ENCODE measurements around the gene P2RX7. TPM values are rescaled to one million over a fixed set of nuclear protein-coding genes. Genes with fewer than 3 reads are reported as not detected.

P2RX7 gene
- total and polyA plus RNA-seq, 2 donors (not counting 3 experiments of a cell fraction or from before 2014, with no cell fraction given), result 1.3 to 8.1 TPM

GRCh38 chr12:121154793-121155375 is 22.2 kb downstream of the P2RX7 start:
- Histone ChIP-seq H3K4me2 (ENCODE audit: insufficient read depth, low read length) (no peak overlapping the region), H3K4me3 (replicated peaks in 1 of 3; ENCODE audit: insufficient read depth in 1 of 3, low read depth in 1 of 3, low read length in 3 of 3) (no peak overlapping the region), H3K79me2 (ENCODE audit: control insufficient read depth, insufficient read depth, low read length) (no peaks in the 10 kb centered on the region), H3K9me3 (replicated peaks; ENCODE audit: control insufficient read depth, insufficient read depth, low read length) (no peaks in the 10 kb centered on the region), H4K20me1 (replicated peaks; ENCODE audit: control insufficient read depth, extremely low read depth, insufficient read depth, low read length) (no peaks in the 10 kb centered on the region), H2AFZ (ENCODE audit: low read depth, low read length) (no peak overlapping the region), H3K27ac (ENCODE audit: insufficient read depth, low read depth, low read length) (no peak overlapping the region), H3K9me1 (replicated peaks; ENCODE audit: control insufficient read depth, extremely low read depth, insufficient read depth, low read length) (no peaks in the 10 kb centered on the region), H3K9ac (replicated peaks; ENCODE audit: extremely low read depth, insufficient read depth, low read length) (no peak overlapping the region), H3K27me3 (ENCODE audit: control insufficient read depth in 2 of 2, insufficient read depth in 2 of 2, low read length in 2 of 2) (peaks cover 0 to 3% of the 10 kb centered on the region in 2 experiments), H3K36me3 (ENCODE audit: control insufficient read depth in 2 of 2, extremely low read depth in 1 of 2, insufficient read depth in 2 of 2, low read length in 2 of 2) (no peaks in the 10 kb centered on the region), H3K4me1 (ENCODE audit: control insufficient read depth, extremely low read depth, insufficient read depth, low read length) (no peaks in the 10 kb centered on the region)
- CTCF ChIA-PET, result interaction anchor here (0.7 to 1.2 kb wide), 3 partner anchors 9 to 75 kb away, joined by 4 to 5 read pairs (median 4); no protein-coding TSS in a partner anchor
- DNase-seq (ENCODE audit: low read depth, low spot score) (no peak), FAIRE-seq (no peak)
- no peak for TF ChIP-seq CTCF (IDR thresholded peaks at IDR 0.05; ENCODE audit: extremely low read depth in 1 of 2, insufficient read depth in 1 of 2, low read depth in 1 of 2, low read length in 2 of 2)
- TF ChIP-seq MAX (IDR thresholded peaks at IDR 0.05; ENCODE audit: insufficient read depth, insufficient read length), result no peak
- no peak for TF ChIP-seq EZH2 (IDR thresholded peaks at IDR 0.05; ENCODE audit: borderline replicate concordance, low read depth, low read length, severe bottlenecking)
- TF ChIP-seq MYC (IDR thresholded peaks at IDR 0.05; ENCODE audit: low read depth, low read length), result no peak
- no peak for TF ChIP-seq POLR2A (IDR thresholded peaks at IDR 0.05; ENCODE audit: low read depth, low read length)
- TF ChIP-seq JUN (IDR thresholded peaks at IDR 0.05; ENCODE audit: borderline replicate concordance, insufficient read depth, insufficient read length, low read depth), result no peak
- TF ChIP-seq FOS (IDR thresholded peaks at IDR 0.05; ENCODE audit: borderline replicate concordance, insufficient read depth, low read length), result no peak
- no peak for TF ChIP-seq GATA2 (IDR thresholded peaks at IDR 0.05; ENCODE audit: insufficient read depth, insufficient read length, low read depth, low read length)
- TF ChIP-seq POLR2AphosphoS5 (IDR thresholded peaks at IDR 0.05; ENCODE audit: insufficient read depth, low read depth, low read length), result no peak
- dilution Hi-C loops (cut with MboI; ENCODE audit: extremely low pct_ligation_motif_present, low sequenced_read_pairs), result no loop called here
- POLR2A ChIA-PET, result no interaction called here
- intact Hi-C loops (cut with micrococcal nuclease), result no loop called here
- BruUV-seq (replicated peaks), result no TSS peak

Data from endothelial cell of umbilical vein (primary cell).